ENCODE measurements around the gene ARID3C. TPM values are rescaled to one million over a fixed set of nuclear protein-coding genes. Genes with fewer than 3 reads are reported as not detected.
A peak's percentile ranks its signal among the peaks of the same experiment; 100 is the strongest.

Gene ARID3C
- total and polyA plus RNA-seq, 2 of the 8 experiments (the other 6 are each of a cell fraction or from before 2014, with no cell fraction given) = 0.08 TPM; not detected in 1

GRCh38 chr9:34577400-34578240 is 51.2 kb downstream of the ARID3C start:
- Histone ChIP-seq H3K36me3 (ENCODE audit: control insufficient read depth in 2 of 4, insufficient read depth in 4 of 4, low read length in 3 of 4) (no peaks in the 10 kb centered on the region), H3K79me2 (ENCODE audit: control insufficient read depth in 1 of 2, insufficient read depth in 2 of 2, low read length in 2 of 2) (no peaks in the 10 kb centered on the region), H3K4me1 (replicated peaks in 1 of 4; ENCODE audit: control insufficient read depth in 3 of 4, insufficient read depth in 4 of 4, low read length in 3 of 4) (peaks cover 12 to 46% (median 32%) of the 10 kb centered on the region in 4 experiments), H3K79me1 (ENCODE audit: low read depth, low read length) (no peaks in the 10 kb centered on the region), H2AFZ (ENCODE audit: low read length) (no peak overlapping the region), H3K4ac (replicated peaks; ENCODE audit: insufficient read length, low read depth, low read length) (peak overlapping the region; percentile 44), H2BK15ac (ENCODE audit: low read length) (no peak overlapping the region), H2AK5ac (ENCODE audit: low read depth, low read length) (no peak overlapping the region), H4K5ac (ENCODE audit: insufficient read length, low read depth, low read length) (no peak overlapping the region), H3K27ac (ENCODE audit: low read depth, low read length) (no peak overlapping the region), H3K23ac (ENCODE audit: insufficient read length) (no peak overlapping the region), H4K91ac (replicated peaks; ENCODE audit: insufficient read length, low read length) (no peak overlapping the region), H3K4me3 (ENCODE audit: extremely low read depth in 1 of 4, insufficient read depth in 2 of 4, low read depth in 3 of 4, low read length in 4 of 4) (peak overlapping the region; percentile 24 to 55 (median 44); a peak in 7 of 8 replicates), H2BK120ac (replicated peaks; ENCODE audit: low read depth, low read length) (no peak overlapping the region), H4K20me1 (replicated peaks in 1 of 2; ENCODE audit: control insufficient read depth in 1 of 2, insufficient read depth in 2 of 2, low read length in 2 of 2) (peaks cover 0 to 5% of the 10 kb centered on the region in 2 experiments), H2BK20ac (ENCODE audit: low read length) (no peak overlapping the region), H3K27me3 (replicated peaks in 1 of 4; ENCODE audit: control insufficient read depth in 3 of 4, extremely low read depth in 1 of 4, insufficient read depth in 3 of 4, low read length in 3 of 4) (peaks cover 21 to 73% (median 58%) of the 10 kb centered on the region in 4 experiments), H3K23me2 (ENCODE audit: low read depth, low read length) (peaks cover 19% of the 10 kb centered on the region; the same call in 1 of the 2 replicates), H3K56ac (replicated peaks; ENCODE audit: insufficient read length, low read depth, low read length) (no peak overlapping the region), H3K14ac (ENCODE audit: insufficient read length) (no peak overlapping the region), H2BK5ac (ENCODE audit: low read depth, low read length) (no peak overlapping the region), H3K9me3 (ENCODE audit: insufficient read depth in 2 of 2, low read depth in 1 of 2, low read length in 1 of 2) (no peaks in the 10 kb centered on the region), H4K8ac (ENCODE audit: extremely low read depth, insufficient read depth, low read length) (no peak overlapping the region), H2BK12ac (ENCODE audit: low read depth, low read length) (peak overlapping the region; percentile 96; the same call in 1 of the 2 replicates), H3K4me2 (ENCODE audit: insufficient read depth in 1 of 2, low read depth in 2 of 2, low read length in 2 of 2) (peak overlapping the region; percentile 84), H3K18ac (ENCODE audit: extremely low read depth, low read length) (peak overlapping the region; percentile 62; the same call in 1 of the 2 replicates), H3K9ac (replicated peaks in 1 of 4; ENCODE audit: extremely low read depth in 1 of 4, low read depth in 3 of 4, low read length in 3 of 4) (no peak overlapping the region)
- ChIA-PET CTCF (ENCODE audit: partially characterized antibody) (interaction anchor here (0.7 to 13.8 kb wide), 14 partner anchors 8 to 97 kb away, joined by 3 to 241 read pairs (median 6); partner anchors contain the start of gene CNTFR), POLR2A (ENCODE audit: partially characterized antibody) (interaction anchor here (1.0 to 5.6 kb wide), 8 partner anchors 11 to 60 kb away, joined by 3 to 36 read pairs (median 4); partner anchors contain the start of genes ARID3C, CNTFR and SIGMAR1)
- DNase-seq (ENCODE audit: low read depth in 1 of 2, low spot score in 2 of 2) = no peak
- TF ChIP-seq SIX5 (IDR thresholded peaks at IDR 0.05; ENCODE audit: low read depth, low read length) = no peak
- TF ChIP-seq POLR2AphosphoS5 (IDR thresholded peaks at IDR 0.05; ENCODE audit: low read depth, low read length) = no peak
- TF ChIP-seq GABPA (IDR thresholded peaks at IDR 0.05; ENCODE audit: borderline replicate concordance, insufficient read depth, low read length) = no peak
- no peak for TF ChIP-seq CBX8 (IDR thresholded peaks at IDR 0.05; ENCODE audit: borderline replicate concordance, low read depth, low read length)
- no peak for TF ChIP-seq SIRT6 (IDR thresholded peaks at IDR 0.05; ENCODE audit: low read length)
- FAIRE-seq = no peak
- WGBS, 2 experiments (ENCODE audit: extremely low coverage in 1 of 2, insufficient coverage in 1 of 2, insufficient read length in 1 of 2, insufficient replicate concordance in 2 of 2, low coverage in 1 of 2, low lambda C conversion rate in 2 of 2, missing lambda C conversion rate in 1 of 2) = 0% methylated on average over 2 of the region's 62 CpGs; no CpG with 5 or more reads in 1 of the 2 experiments
